ENCODE results near the gene FLNA. TPM values are rescaled to one million over a fixed set of nuclear protein-coding genes. Genes with fewer than 3 reads are reported as not detected.

Gene FLNA
- total and polyA plus RNA-seq, 10 of the 15 experiments (the other 5 are each of a cell fraction or from before 2014, with no cell fraction given) = 5.1 to 643 (median 171) TPM

- H3K79me2 ChIP-seq (ENCODE audit: control insufficient read depth, insufficient read depth, low read length) = no peaks in the 10 kb centered on the region
- H3K9ac ChIP-seq (ENCODE audit: control insufficient read depth, insufficient read depth, low read length) = peak overlapping the region; percentile 8; the same call in 1 of the 2 replicates
- H3K36me3 ChIP-seq (ENCODE audit: control insufficient read depth in 2 of 2, insufficient read depth in 2 of 2, low read length in 1 of 2) = no peaks in the 10 kb centered on the region
- H3K9me3 ChIP-seq (replicated peaks; ENCODE audit: control insufficient read depth, insufficient read depth, low read length) = no peaks in the 10 kb centered on the region
- in situ Hi-C loops (cut with MboI) = no loop called here
- WGBS (ENCODE audit: insufficient coverage, insufficient replicate concordance, low lambda C conversion rate, missing lambda C conversion rate) = 3% methylated on average over 6 of the region's 6 CpGs
- ChIA-PET CTCF (interaction anchor here (0.6 to 1.2 kb wide), 3 partner anchors 16 to 35 kb away, joined by 3 to 4 read pairs (median 3); no protein-coding TSS in a partner anchor), RAD21 (ENCODE audit: unreplicated experiment) (no interaction called here), POLR2A (no interaction called here), SMC1A (ENCODE audit: uncharacterized antibody, unreplicated experiment) (interaction anchor here (1.0 to 1.8 kb wide), 2 partner anchors 11 to 209 kb away, joined by 5 read pairs; no protein-coding TSS in a partner anchor)
- intact Hi-C loops (cut with micrococcal nuclease; ENCODE audit: unreplicated experiment) = no loop called here
- H3K27me3 ChIP-seq (replicated peaks in 1 of 2; ENCODE audit: control insufficient read depth in 2 of 2, insufficient read depth in 2 of 2, low read length in 1 of 2) = no peaks in the 10 kb centered on the region
- peak overlapping the region; percentile 78 for H3K4me2 ChIP-seq (ENCODE audit: control insufficient read depth, insufficient read depth)
- H3K27ac ChIP-seq (ENCODE audit: control insufficient read depth, insufficient read depth) = peak overlapping the region; percentile 73
- FAIRE-seq = peak; percentile 73
- no peaks in the 10 kb centered on the region for H4K20me1 ChIP-seq (ENCODE audit: control insufficient read depth, insufficient read depth)
- no TSS peak for BruUV-seq (replicated peaks)
- DNase-seq (ENCODE audit: low read depth, low spot score) = peak; percentile 50
- 0 out of 2 replicates have a peak overlapping the region, but pooled peaks have one; percentile 11 for H3K4me3 ChIP-seq
- peaks cover 21% of the 10 kb centered on the region for H3K4me1 ChIP-seq (ENCODE audit: control insufficient read depth, insufficient read depth, low read length)
- peak overlapping the region; percentile 29; the same call in 1 of the 2 replicates for H2AFZ ChIP-seq (ENCODE audit: control insufficient read depth, low read depth, low read length)
- peak; percentile 94 for ATAC-seq
- TF ChIP-seq RELB (IDR thresholded peaks at IDR 0.05; ENCODE audit: low read depth) = peak; percentile 65
- no peak for TF ChIP-seq SMAD1 (IDR thresholded peaks at IDR 0.05; ENCODE audit: low read depth, partially characterized antibody)
- no peak for TF ChIP-seq SUPT20H (IDR thresholded peaks at IDR 0.05; ENCODE audit: borderline replicate concordance, control insufficient read depth, low read depth, low read length)
- TF ChIP-seq MYB (IDR thresholded peaks at IDR 0.05; ENCODE audit: borderline replicate concordance, low read depth, low read length) = no peak
- TF ChIP-seq NBN (IDR thresholded peaks at IDR 0.05) = 0 out of 2 replicates have a peak, but pooled peaks have one; percentile 17
- TF ChIP-seq POLR2AphosphoS2 (IDR thresholded peaks at IDR 0.05; ENCODE audit: low read depth, low read length) = no peak
- peak; percentile 66 for TF ChIP-seq MEF2A (IDR thresholded peaks at IDR 0.05; ENCODE audit: insufficient read depth, low read depth, low read length)
- no peak for TF ChIP-seq ZNF274 (IDR thresholded peaks at IDR 0.05; ENCODE audit: insufficient read depth, insufficient read length)
- TF ChIP-seq IRF4 (IDR thresholded peaks at IDR 0.05; ENCODE audit: low read depth, low read length) = peak; percentile 76
- no peak for TF ChIP-seq MAX (IDR thresholded peaks at IDR 0.05; ENCODE audit: low read depth, low read length)
- peak; percentile 95 for TF ChIP-seq SPI1 (IDR thresholded peaks at IDR 0.05; ENCODE audit: borderline replicate concordance, insufficient read depth, low read depth, low read length)
- peak; percentile 85; the same call in 1 of the 2 replicates for TF ChIP-seq SMARCA5 (IDR thresholded peaks at IDR 0.05)
- peak; percentile 86 to 88 for TF ChIP-seq IKZF2 (IDR thresholded peaks at IDR 0.05)
- peak; percentile 89 for TF ChIP-seq EED (IDR thresholded peaks at IDR 0.05; ENCODE audit: low read depth)
- no peak for TF ChIP-seq SMC3 (IDR thresholded peaks at IDR 0.05; ENCODE audit: borderline replicate concordance, low read length)
- TF ChIP-seq JUND (IDR thresholded peaks at IDR 0.05; ENCODE audit: low read depth, low read length) = no peak
- no peak for TF ChIP-seq ZBTB4 (CRISPR knock-in tag; IDR thresholded peaks at IDR 0.05)
- no peak for TF ChIP-seq FOS (IDR thresholded peaks at IDR 0.05; ENCODE audit: borderline replicate concordance, extremely low read depth, insufficient read length)
- peak; percentile 32 for TF ChIP-seq MTA2 (IDR thresholded peaks at IDR 0.05; ENCODE audit: low read depth)
- no peak for TF ChIP-seq FOXM1 (IDR thresholded peaks at IDR 0.05; ENCODE audit: low read depth, low read length)
These were observed 40.6 kb downstream of the FLNA start for GRCh38 chrX:154333837-154334271.

Data from GM12878 (cell line).